Measurements from ENCODE around the gene NINJ1. TPM values are rescaled to one million over a fixed set of nuclear protein-coding genes. Genes with fewer than 3 reads are reported as not detected.

Gene NINJ1
- total and polyA plus RNA-seq, 12 donors, result 35.5 to 77.1 (median 41.3) TPM

- H3K4me1 ChIP-seq, result peaks cover 18 to 71% (median 59%) of the 10 kb centered on the region in 9 donors
- DNase-seq, result peak; percentile 100
- WGBS, 2 donors, result 5 to 6% methylated on average over 85 to 90 of the region's 95 CpGs
- peaks cover 0 to 14% (median 4%) of the 10 kb centered on the region in 11 donors for H3K9me3 ChIP-seq
- H3K4me3 ChIP-seq, result peak overlapping the region; percentile 4 to 100 (median 97)
- peak; percentile 85 to 94 (median 90) for ATAC-seq
- no peak for TF ChIP-seq CTCF (IDR thresholded peaks at IDR 0.05)
- intact Hi-C loops (cut with DNase I), result loop anchor here in 3 of 10 donors (5.0 to 10.0 kb wide), 3 partner anchors 43 to 357 kb away; partner anchors contain the start of genes FAM120A (in 1 of the 3) and FAM120AOS (in 1 of the 3)
- H3K27me3 ChIP-seq, result no peaks in the 10 kb centered on the region
- H3K36me3 ChIP-seq, result no peaks in the 10 kb centered on the region
- H3K27ac ChIP-seq, result peak overlapping the region; percentile 91 to 99 (median 96)
These were observed 38.6 kb downstream of the NINJ1 start for GRCh38 chr9:93095205-93096130.

GRCh38 chr9:93094658-93095204 lies 39.3 kb downstream of the NINJ1 start:
- H3K4me1 ChIP-seq, result peaks cover 18 to 64% (median 58%) of the 10 kb centered on the region in 9 donors
- peak in 1 of 8 donors; percentile 8 for ATAC-seq
- H3K9me3 ChIP-seq, result peaks cover 0 to 18% (median 4%) of the 10 kb centered on the region in 11 donors
- whole genome bisulfite sequencing, 2 donors, result 45 to 46% methylated on average over 11 of the region's 11 CpGs
- no peaks in the 10 kb centered on the region for H3K27me3 ChIP-seq
- no peaks in the 10 kb centered on the region for H3K36me3 ChIP-seq
- peak overlapping the region in 9 of 10 donors; percentile 36 to 73 (median 58) for H3K4me3 ChIP-seq
- no peak for TF ChIP-seq CTCF (IDR thresholded peaks at IDR 0.05)
- intact Hi-C loops (cut with DNase I), result loop anchor here in 3 of 10 donors (5.0 to 10.0 kb wide), 3 partner anchors 42 to 358 kb away; partner anchors contain the start of genes FAM120A (in 1 of the 3) and FAM120AOS (in 1 of the 3)
- DNase-seq, result peak; percentile 58 to 70
- H3K27ac ChIP-seq, result peak overlapping the region; percentile 89 to 99 (median 96)

- Histone ChIP-seq H3K4me1 (peaks cover 18 to 58% (median 51%) of the 10 kb centered on the region in 9 donors), H3K27ac (peak overlapping the region in 9 of 10 donors; percentile 89 to 99 (median 96)), H3K36me3 (no peaks in the 10 kb centered on the region), H3K4me3 (no peak overlapping the region), H3K27me3 (no peaks in the 10 kb centered on the region), H3K9me3 (peaks cover 0 to 18% (median 4%) of the 10 kb centered on the region in 11 donors)
- DNase-seq, result no peak
- no peak for ATAC-seq
- WGBS, 2 donors, result 64 to 73% methylated on average over 7 of the region's 7 CpGs
- intact Hi-C loops (cut with DNase I), result loop anchor here in 1 of 10 donors (10.0 kb wide), 1 partner anchor 89 kb away; no protein-coding TSS in a partner anchor
- no peak for TF ChIP-seq CTCF (IDR thresholded peaks at IDR 0.05)
These were observed 40.0 kb downstream of the NINJ1 start for GRCh38 chr9:93093877-93094657.

Measured in heart right ventricle (tissue), 16 donors.